Caki2 (cell line): ENCODE results near the gene FBXO31. TPM values are rescaled to one million over a fixed set of nuclear protein-coding genes. Genes with fewer than 3 reads are reported as not detected.

ENCODE experiments used
- DNase-seq: peaks from one replicate; pipeline ENCODE4 v3.0.0-alpha.2; 2015; ENCODE audit warnings: low read depth
- in situ Hi-C: cut with HindIII; loops from 2 replicates; pipeline ENCODE4 v1.10.0; 2016; ENCODE audit warnings: low sequenced_read_pairs, low pct_unique_long_range_greater_than_20kb, mixed read lengths
- total RNA-seq: library from RNA; depleted of rRNA; stranded (reverse); fragments of >200 nt; shearing (Covaris generic); gene quantifications from 2 replicates; pipeline ENCODE4 v1.2.3, GENCODE V29; 2014; ENCODE audit warnings: low replicate concordance

The FBXO31 gene
- total RNA-seq, 1 experiment from 2014 or later = 8.5 TPM

DNA sequence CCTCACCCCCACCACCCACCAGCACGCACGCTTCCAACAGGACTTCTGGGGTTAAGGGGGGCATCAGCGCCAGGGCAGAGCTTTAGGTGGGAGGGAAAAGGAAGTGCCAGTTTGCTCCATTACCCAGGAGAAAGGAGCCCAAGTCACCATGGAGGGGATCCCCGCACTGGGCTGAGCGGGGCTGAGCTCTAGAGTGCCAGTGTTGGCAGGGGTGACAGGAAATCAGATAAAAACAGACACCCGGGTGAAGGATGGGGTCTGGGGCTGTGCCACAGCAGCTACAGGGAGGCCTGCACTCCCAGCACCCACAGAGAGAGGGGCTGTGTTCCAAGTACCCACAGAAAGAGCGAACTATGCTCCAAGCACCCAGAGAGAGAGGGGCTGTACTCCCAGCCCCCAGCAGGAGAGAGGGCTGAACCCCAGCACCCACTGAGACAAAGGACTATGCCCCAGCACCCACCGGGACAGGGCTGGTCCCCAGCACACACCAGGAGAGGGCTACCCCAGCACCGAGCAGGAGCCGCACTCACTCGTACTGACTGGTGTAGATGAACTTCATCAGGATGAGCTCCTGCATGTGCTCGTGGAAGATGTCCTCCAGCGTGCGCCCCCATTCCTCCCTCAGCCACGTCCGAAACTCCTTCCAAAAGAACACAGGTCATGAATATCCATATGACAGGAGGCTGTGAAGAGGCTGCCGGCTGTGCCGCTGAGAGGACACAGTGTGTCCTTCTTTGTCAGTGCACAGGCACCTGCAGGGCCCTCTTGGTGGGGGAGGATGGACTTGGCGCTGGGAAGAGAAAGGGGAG is 47.7 kb downstream of the FBXO31 start:
- in situ Hi-C loops = no loop called here
- DNase-seq = no peak

DNA sequence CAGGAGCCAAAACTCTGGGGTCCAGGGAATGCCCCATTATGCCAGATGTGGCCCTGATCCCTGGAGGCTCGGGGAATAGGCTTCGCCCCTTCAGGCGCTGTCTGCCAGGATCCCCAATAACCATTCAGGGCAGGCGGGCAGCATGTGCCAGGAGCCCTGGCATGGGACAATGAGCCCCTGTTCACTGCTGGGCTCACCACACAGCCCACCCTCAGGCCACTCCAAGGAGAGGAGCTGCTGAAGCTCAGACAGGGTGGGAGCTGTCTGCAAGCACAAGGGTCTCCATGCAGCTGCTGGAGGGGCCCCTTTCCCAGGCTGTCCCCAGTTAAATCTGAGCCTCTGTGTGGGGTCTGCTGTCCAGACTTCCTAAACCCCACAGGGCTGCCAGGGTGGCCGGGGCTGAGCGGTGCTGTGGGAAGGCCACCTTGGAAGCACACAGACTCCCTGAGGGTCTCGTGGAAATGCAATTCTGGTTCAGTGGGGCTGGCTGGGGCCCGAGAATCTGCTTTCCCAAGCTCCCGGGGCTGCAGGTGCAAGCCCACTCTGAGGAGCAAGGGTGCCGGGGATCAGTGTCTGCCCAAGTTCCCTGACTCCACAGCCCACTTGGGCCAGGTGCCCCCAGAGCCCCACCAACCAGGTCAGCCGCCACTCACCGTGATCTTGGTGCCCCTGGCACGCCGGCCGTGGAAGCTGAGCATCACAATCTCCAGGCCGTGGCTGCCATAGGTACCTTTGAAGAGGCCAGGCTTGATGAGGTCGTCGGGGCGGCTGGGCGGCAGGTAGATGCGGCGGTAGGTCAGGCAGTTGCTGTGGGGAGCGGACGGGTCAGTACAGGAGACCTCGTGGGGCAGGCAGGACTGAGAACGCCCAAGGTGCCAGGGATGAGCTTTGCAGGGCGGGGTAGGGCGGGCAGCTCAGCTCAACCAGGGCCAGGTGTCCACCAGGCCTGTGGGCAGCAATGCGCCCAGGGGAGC is 48.6 kb downstream of the FBXO31 start:
- no peak for DNase-seq
- in situ Hi-C loops = no loop called here

DNA sequence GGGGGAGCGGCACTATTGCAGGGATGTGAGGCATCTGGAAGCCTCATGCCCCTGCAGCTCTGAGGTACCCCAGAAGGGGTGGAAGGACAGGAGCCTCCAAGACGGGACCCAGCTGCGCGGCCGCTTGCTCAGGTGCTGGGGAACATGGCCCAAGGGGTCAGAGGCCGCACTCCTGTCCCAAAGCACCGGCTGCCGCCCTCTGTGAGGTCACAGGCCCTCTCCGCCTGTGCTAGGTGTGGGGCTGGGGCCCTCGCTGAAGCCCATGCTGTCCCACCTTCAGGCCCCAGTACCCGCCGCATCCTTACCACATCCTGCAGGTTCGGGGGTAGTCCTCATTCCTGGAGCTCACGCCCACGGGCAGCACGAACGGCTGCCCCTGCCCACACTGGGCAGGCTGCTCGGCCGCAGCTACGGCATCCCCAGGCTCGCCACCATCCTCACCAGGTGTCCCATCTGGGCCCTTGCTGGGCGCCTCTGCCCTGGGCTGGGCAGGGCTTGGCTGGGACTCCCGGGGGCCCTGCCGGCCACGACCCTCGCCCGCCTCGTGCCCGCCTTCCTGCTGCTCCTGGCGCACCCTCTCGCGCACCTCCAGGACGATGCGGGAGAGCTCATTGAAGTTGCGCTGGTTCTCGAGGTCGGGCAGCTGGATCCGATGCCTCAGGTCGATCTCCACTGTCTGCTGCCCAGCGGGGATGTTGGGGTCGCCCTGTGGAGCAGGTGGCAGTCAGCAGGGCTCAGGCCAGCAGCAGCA is 49.8 kb downstream of the FBXO31 start:
- DNase-seq = no peak
- in situ Hi-C loops = no loop called here

DNA sequence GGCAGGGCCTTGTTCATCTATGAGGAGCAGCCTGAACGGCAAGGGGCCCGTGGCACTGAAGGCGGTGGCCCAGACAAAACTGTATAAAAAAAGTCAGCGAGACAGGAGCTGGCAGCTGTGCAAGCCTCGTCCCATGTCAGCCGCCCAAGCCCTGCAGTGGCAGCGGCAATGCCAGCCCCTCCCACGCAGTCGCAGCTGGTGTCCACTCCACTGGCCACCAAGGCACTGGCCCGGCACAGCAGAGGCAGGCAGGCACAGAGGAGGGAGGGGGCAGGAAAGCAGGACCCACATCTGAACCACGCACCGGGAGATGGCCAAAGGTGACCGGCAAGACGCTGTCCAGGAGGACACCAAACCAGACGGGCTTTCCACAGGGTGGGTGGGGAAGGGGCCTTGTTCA is 50.5 kb downstream of the FBXO31 start:
- DNase-seq = no peak
- in situ Hi-C loops = no loop called here

DNA sequence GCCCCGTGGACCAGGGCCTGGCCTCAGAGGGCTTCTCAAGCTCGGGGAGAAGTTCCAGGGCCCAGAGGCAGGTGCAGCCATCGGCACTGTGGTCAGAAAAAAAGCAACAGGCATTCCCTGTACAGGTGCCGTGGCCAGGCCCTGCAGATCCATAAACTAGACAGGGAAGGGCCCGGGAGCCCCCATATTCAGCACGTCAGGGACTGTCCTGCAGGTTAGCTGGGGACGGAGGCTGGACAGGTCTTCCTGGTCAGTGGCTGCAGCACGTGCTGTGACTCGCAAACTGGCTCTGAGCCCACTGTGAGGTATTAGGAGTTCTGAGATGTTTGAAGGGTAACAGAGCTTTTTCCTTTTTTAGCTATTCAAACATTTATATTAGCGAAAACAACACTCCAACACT is 51.4 kb downstream of the FBXO31 start:
- DNase-seq = no peak
- in situ Hi-C loops = no loop called here

DNA sequence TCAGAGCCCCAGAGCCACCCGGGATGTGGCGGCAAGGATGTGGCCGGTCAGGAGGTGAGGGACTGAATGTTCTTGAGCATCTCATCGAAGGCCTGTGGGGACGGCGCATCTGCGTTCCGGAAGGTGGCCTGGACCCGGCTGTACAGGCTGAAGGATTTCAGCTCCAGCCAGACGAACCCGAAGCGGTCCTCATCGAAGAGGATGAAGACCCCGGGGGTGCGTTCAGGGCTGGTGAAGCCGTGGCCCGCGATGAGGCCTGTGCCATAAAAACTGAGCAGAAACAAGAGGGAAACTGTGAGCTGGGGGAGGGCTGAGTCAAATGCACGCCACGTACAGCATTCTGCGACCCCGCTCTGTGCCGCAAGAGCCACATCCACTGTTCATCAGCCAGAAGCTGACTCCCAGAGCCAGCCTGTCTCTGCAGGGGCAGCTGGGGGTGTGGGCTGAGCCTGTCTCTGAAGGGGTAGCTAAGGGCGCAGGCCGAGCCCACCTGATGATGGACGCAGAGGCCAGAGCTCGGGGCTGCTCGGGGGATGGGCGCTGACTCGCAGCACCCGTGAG is 52.3 kb downstream of the FBXO31 start:
- DNase-seq = no peak
- in situ Hi-C loops = no loop called here

DNA sequence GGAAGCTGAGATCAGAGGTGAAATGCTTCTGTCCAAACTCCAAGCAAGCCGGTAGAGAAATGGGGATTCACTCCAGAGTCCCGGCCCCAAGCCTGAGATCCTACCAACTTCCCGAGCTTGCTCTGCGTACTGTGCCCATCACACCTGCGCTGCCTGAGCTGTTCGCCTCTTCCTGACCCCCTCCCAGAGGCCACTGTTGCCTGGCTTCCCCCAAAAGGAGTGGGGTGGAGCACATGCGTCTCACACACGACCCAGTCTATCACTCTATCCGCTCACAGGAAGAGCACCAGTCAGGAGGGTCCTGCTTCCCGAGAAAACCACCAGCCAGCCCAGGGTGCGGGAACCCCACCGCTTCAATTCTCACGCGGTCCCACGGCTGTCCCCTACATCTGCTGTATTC is 52.9 kb downstream of the FBXO31 start:
- in situ Hi-C loops = no loop called here
- no peak for DNase-seq

DNA sequence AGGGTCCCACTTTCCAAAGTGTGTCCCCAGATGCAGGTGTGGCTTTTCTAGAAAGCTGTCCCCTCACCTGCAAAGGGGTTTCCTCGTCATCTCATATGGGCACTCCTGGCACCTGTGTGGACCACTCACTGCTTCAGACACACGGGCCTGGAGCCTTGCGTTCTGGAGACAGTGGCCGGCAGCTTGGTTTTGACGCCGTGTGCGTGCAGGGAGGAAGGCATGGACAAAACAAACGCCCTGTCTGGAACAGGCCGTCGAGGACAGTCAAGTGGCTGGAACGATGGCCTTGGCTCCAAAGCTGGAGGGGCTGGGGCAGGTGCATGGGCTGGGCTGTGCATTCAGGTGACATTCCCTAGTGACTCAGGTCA is 53.3 kb downstream of the FBXO31 start:
- no peak for DNase-seq

DNA sequence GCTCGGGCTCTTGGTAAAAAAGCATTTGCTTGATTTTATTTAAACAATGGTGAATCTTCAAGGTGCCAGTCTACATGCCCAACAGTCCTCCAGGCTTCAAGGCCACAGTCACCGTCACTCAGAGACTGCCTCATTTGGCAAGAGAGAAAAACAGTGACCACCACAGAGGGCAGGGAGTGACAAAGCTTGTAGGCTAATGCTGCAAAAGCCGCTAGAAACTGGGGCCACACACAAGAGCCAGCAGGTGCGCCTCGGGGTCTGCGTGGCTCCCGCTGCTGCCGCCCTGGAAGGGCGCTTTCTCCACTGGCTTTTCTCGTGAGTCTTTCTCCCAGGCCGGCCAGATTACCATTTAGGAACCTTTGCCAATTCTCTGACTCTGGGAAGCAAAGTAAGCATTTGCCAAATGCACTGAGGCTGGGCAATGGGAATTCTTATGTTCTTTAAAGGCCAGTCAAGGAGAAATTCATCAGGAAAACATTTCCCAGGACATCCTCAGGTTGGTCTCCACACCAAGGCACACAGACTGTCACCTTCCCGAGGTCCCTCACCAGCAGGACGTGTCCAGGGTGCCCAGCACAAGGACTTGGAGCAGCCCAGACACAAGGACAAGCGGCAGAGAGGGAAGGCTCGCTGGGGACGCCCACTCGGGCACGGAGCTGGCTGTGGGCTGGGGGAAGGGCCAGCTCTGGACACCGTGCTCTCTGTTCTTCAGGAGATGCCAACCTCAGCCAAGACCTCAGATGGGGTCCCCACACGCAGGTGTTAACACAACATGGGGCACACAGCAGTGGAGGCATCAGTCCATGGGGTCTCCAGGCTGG is 53.9 kb downstream of the FBXO31 start:
- no peak for DNase-seq
- in situ Hi-C loops = no loop called here

More for the DNA sequence above, 53.3 kb downstream of the FBXO31 start:
- in situ Hi-C loops = no loop called here

DNA sequence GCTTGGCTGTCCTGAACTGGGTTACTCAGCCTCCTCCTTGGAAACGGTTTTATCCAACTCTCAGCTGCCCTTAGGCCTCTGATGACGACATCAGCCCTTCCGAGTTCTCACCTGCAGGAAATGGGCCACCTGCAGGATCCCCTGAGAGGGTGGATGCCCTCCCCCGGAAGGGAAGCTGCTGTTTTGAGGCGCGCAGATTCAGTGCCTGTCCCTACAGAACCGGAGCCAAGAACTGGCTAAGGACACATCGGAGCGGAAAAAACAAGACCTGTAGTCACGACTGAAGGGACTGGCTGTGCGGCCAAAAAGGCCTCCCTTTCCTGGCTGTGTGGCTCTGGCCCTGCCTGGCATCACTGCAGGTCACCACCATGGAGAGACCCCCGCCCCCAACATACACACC is 54.7 kb downstream of the FBXO31 start:
- no peak for DNase-seq
- in situ Hi-C loops = no loop called here

DNA sequence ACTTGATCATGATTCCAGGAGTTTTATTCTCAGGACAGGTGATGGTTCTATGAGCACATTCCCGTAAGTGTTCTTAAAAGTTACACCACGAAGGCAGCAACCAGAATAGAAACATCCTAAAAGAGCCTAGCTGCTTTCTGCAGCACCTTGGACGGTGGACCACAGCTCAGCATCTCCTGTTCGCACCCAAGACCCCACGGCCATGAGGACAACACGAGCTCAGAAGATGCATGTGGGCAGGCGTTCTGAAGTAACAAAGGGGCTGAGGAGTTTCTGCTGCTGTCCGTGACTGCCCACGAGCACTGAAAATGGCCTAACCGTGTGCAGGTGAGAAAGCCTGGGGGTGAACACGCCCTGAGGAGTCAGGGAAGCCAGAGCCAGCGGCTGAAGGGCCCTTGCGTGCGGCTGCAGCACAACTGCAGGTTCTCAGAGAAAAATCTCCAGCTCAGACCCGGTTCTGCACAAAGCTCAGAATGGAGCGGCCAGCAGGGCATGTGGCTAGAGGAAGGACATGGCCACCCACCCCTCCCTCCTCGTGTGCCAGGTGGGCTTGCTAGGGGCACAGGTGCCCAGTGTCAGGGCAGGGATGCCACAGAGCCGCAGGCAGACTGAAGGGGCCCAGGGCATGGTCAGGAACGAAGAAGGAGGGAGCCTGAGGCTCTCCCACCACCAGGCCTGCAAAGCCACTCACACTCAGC is 55.6 kb downstream of the FBXO31 start:
- in situ Hi-C loops = no loop called here

DNA sequence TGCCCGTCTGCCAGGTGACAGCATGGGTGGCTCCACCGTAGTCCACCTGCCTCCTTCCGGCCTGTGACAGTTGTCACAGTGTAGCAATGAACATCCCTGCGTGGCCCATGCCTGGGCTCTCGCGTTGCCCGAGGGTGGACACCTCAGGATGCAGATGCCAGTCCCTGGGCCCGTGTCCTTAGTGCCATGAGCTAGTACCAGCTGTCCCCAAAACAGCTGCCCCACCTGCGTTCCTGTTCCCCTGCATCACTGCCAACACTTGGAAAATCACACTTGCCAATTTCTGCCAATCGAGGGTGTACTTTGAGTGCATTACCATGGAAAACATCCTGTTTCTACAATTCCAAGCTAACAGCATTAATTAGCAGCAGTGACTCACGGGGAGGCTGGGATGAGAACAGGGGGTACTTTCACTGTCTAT is 57.4 kb downstream of the FBXO31 start:
- in situ Hi-C loops = no loop called here
- no peak for DNase-seq

More for the DNA sequence above, 55.6 kb downstream of the FBXO31 start:
- DNase-seq = no peak

DNA sequence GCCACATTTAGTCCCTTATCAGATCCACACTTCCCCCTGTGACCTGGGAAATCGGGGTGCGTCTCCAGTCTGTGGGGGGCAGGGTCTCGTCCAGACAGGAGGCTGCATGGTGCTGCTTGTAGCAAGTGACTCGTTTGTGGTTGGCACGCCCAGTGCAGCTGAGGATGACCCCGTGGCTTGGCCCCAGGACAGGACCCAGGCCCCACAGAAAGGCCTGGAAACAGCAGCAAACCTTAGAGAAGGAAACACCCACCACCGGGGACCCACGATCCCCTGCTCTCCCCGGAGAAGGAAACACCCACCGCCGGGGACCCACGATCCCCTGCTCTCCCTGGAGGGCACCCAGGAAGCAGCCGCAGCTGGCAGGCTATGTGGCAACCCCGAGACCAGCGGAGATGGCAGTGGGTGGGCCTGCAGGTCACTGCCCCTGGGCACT is 58.1 kb downstream of the FBXO31 start:
- no peak for DNase-seq
- in situ Hi-C loops = no loop called here

DNA sequence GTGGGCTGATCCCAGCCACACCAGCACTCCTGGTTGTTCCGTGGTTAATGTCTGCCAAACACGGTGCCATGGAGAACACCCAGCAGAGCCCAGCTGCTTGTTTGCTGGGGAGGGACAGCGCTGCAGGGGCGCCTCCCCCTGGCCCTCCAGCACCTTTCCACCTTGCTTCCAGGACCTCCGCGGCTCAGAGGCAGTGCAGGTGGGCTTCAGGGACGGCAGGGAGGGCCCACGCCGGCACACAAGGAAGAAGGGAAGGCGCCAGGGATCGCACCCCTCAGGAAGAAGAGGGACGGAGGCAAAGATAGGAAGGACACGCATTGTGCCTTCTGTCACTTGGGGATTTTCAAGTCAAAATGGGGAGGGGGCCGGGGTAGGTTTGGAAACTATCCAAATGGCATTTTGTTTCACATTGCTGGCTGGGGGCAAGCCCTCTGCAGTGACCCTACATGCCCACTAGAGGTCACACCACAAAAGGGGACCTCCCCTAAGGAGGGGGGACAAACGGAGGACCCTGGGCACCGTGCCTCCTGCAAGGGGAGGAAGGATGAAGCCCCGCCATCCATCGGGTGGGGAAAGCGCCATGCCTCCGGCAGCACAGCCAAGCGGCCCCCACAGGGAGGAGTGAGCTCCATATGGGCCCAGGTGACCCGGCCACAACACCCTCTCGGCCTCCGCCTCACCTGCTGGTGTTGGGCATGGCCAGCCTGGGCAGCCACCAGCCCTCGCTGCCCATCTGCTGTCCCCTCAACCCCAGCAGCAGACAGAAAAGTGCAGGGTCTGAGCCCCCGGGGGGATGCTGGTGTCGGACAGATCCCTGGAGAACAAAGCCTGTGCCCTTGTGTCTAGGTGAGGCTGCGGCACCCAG is 58.9 kb downstream of the FBXO31 start:
- peak; percentile 8 for DNase-seq
- in situ Hi-C loops = no loop called here

DNA sequence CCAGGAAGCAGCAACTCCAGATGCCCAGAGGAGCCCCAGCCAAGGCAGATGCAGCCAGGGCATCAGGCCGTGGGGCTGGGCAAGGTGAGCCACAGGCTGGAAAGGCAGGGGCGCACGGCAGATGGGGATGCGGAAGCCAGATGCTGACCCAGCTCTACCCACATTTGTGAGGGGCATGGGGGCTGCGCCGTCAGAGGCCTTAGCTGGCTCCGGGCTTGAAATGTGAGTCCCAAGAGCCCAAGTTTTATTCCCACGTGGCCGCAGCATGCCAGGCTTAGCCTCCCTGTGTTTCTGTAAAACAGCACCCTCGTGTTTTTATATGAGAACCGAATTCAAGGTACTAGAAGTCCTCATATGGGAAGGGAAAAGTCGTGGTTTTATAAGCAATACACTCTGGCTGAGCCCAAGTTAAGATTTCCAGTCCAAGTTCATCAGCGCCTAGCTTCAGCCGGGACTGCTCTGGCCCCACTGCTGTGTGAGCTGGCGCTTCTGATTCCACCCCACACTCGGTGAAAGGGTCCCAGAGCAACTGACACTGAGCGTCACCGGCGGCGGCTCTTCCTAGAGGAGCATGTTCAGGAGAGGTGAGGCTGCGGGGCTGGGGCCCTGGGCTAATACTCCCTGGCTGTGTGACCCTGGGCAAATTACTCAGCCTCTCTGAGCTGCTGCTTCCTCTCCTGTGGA is 59.7 kb downstream of the FBXO31 start:
- DNase-seq = no peak
- in situ Hi-C loops = no loop called here
